BLaER1 (cell line): ENCODE measurements around the gene ABHD17A.

ENCODE experiments used
- H3K27ac ChIP-seq: shearing (Covaris generic); formaldehyde crosslinking; 2 replicates; pipeline ENCODE4 v1.8.1; 2022
- H3K27me3 ChIP-seq: shearing (Covaris generic); formaldehyde crosslinking; 2 replicates; pipeline ENCODE4 v1.8.1; 2022
- H3K36me3 ChIP-seq: shearing (Covaris generic); formaldehyde crosslinking; 2 replicates; pipeline ENCODE4 v1.8.1; 2022
- H3K4me1 ChIP-seq: shearing (Covaris generic); formaldehyde crosslinking; 2 replicates; pipeline ENCODE4 v1.8.1; 2022
- H3K4me2 ChIP-seq: shearing (Covaris generic); formaldehyde crosslinking; 2 replicates; pipeline ENCODE4 v1.8.1; 2022
- H3K4me3 ChIP-seq: shearing (Covaris generic); formaldehyde crosslinking; 2 replicates; pipeline ENCODE4 v1.8.1; 2022
- H3K9ac ChIP-seq: shearing (Covaris generic); formaldehyde crosslinking; 2 replicates; pipeline ENCODE4 v1.8.1; 2022
- H3K9me3 ChIP-seq: shearing (Covaris generic); formaldehyde crosslinking; 2 replicates; pipeline ENCODE4 v1.8.1; 2022
- H4K20me1 ChIP-seq: shearing (Covaris generic); formaldehyde crosslinking; 2 replicates; pipeline ENCODE4 v1.8.1; 2022
- Cebpa-rat ChIP-seq: shearing (Covaris generic); IDR thresholded peaks from 2 replicates; pipeline ENCODE4 v1.8.1; 2022

Gene ABHD17A

DNA sequence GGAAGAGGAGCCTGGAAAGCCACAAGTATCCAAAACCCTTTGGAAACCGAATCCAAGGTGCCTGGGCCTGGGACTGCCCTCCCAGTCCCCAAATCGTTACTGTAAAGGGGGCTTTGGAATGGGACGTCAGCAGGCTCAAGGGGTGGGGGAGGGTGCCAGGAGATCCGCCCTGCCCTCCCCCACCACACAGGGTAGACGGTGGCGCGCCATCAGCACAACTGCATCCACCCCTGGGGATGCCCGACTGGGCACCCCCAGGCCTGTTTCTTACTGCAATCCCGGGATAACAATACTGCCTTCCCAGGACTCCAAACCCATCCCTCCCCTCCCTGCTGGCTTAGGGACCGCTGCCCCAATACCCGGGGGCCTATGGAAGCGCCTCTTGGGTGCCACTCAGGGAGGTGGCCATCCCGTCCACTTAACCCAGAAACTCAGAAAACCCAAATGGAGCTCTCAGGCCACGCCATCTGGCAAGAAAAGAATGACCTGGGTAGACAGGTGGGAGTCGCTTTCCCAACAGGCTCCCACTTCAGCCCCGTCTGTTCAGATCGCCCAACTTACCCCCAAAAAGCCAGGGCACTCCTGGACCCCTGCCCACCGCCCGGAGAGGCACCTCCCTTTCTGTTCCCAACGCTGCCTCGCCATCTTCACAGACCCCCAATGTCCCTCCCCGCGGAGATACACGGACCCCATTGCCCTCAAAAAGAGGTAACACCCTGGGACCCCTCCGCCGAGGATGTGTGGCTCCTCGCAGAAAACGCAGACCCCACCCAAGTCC is 24.3 kb downstream of the ABHD17A start:
- peak overlapping the region; percentile 91 for H3K27ac ChIP-seq
- H3K9me3 ChIP-seq: no peaks in the 10 kb centered on the region
- peak overlapping the region; percentile 93 for H3K9ac ChIP-seq
- H4K20me1 ChIP-seq: peaks cover 49% of the 10 kb centered on the region
- peaks cover 56% of the 10 kb centered on the region for H3K4me1 ChIP-seq
- no peak for TF ChIP-seq Cebpa-rat
- no peaks in the 10 kb centered on the region for H3K36me3 ChIP-seq
- H3K4me2 ChIP-seq: peak overlapping the region; percentile 99
- no peaks in the 10 kb centered on the region for H3K27me3 ChIP-seq
- peak overlapping the region; percentile 96 for H3K4me3 ChIP-seq

- H3K9ac ChIP-seq: peak overlapping the region; percentile 94
- H3K4me3 ChIP-seq: peak overlapping the region; percentile 96
- H3K4me1 ChIP-seq: peaks cover 56% of the 10 kb centered on the region
- peak overlapping the region; percentile 99 for H3K4me2 ChIP-seq
- H3K9me3 ChIP-seq: no peaks in the 10 kb centered on the region
- no peak for TF ChIP-seq Cebpa-rat
- H3K27me3 ChIP-seq: no peaks in the 10 kb centered on the region
- peak overlapping the region; percentile 91 for H3K27ac ChIP-seq
- peaks cover 49% of the 10 kb centered on the region for H4K20me1 ChIP-seq
- H3K36me3 ChIP-seq: no peaks in the 10 kb centered on the region
Measured at GRCh38 chr19:1860042-1860775, 25.1 kb downstream of the ABHD17A start.

GRCh38 chr19:1859331-1859781 is 25.9 kb downstream of the ABHD17A start:
- no peaks in the 10 kb centered on the region for H3K27me3 ChIP-seq
- H3K4me3 ChIP-seq: peak overlapping the region; percentile 96
- H3K36me3 ChIP-seq: peaks cover 2% of the 10 kb centered on the region; the same call in 1 of the 2 replicates
- peaks cover 58% of the 10 kb centered on the region for H3K4me1 ChIP-seq
- peak overlapping the region; percentile 99 for H3K27ac ChIP-seq
- peak overlapping the region; percentile 99 for H3K4me2 ChIP-seq
- peak overlapping the region; percentile 94 for H3K9ac ChIP-seq
- TF ChIP-seq Cebpa-rat: no peak
- H4K20me1 ChIP-seq: peaks cover 57% of the 10 kb centered on the region
- H3K9me3 ChIP-seq: no peaks in the 10 kb centered on the region

DNA sequence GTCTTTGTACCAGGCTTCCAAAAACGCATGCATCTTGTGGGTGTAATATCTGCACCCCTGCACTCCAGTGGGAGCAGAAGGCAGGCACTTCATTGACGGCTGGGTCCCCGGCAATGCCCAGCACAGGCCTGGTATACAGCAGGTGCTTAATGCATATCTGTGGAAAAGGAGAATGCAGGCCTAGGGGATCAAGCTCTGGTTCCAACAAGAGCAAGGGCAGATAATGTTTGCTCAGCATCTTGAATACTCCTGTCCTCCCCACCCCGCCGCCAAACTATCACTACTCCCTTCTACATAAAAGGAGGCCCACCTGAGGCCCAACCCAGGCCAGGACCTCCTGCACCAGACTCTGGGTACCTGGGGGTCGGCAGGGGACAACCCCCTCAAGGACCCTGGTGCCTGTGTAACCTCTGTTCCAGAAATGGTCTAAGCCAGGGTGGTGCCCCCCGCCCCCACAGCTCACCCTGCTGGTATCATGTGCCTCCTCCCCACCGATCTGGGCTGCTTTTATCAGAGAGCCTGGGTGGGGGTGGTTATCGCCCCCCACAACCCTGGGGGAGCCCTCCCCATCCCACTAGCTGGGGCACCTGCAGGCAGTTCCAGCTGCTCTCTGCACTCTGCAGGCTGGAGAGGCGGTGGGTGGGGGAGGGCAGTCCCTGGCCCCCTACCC is 26.7 kb downstream of the ABHD17A start:
- Histone ChIP-seq H3K9me3 (no peaks in the 10 kb centered on the region), H3K4me2 (peak overlapping the region; percentile 99), H3K27ac (peak overlapping the region; percentile 99), H3K4me3 (peak overlapping the region; percentile 96), H4K20me1 (peaks cover 61% of the 10 kb centered on the region), H3K9ac (peak overlapping the region; percentile 94), H3K36me3 (peaks cover 6% of the 10 kb centered on the region), H3K4me1 (peaks cover 67% of the 10 kb centered on the region), H3K27me3 (no peaks in the 10 kb centered on the region)
- no peak for TF ChIP-seq Cebpa-rat

GRCh38 chr19:1857648-1858326 is 27.5 kb downstream of the ABHD17A start:
- Histone ChIP-seq H3K9me3 (no peaks in the 10 kb centered on the region), H4K20me1 (peaks cover 64% of the 10 kb centered on the region), H3K9ac (peak overlapping the region; percentile 94), H3K4me2 (peak overlapping the region; percentile 99), H3K36me3 (peaks cover 6% of the 10 kb centered on the region), H3K4me3 (peak overlapping the region; percentile 96), H3K27me3 (no peaks in the 10 kb centered on the region), H3K27ac (peak overlapping the region; percentile 99), H3K4me1 (peaks cover 74% of the 10 kb centered on the region)
- TF ChIP-seq Cebpa-rat: no peak

GRCh38 chr19:1856698-1857603 is 28.3 kb downstream of the ABHD17A start:
- no peak for TF ChIP-seq Cebpa-rat
- H3K9me3 ChIP-seq: no peaks in the 10 kb centered on the region
- H3K27me3 ChIP-seq: no peaks in the 10 kb centered on the region
- H3K9ac ChIP-seq: peak overlapping the region; percentile 94
- peak overlapping the region; percentile 96 for H3K4me3 ChIP-seq
- peaks cover 82% of the 10 kb centered on the region for H3K4me1 ChIP-seq
- H4K20me1 ChIP-seq: peaks cover 65% of the 10 kb centered on the region
- H3K36me3 ChIP-seq: peaks cover 6% of the 10 kb centered on the region
- H3K4me2 ChIP-seq: peak overlapping the region; percentile 99
- peak overlapping the region; percentile 99 for H3K27ac ChIP-seq

GRCh38 chr19:1856345-1856697 is 29.0 kb downstream of the ABHD17A start:
- H3K9ac ChIP-seq: peak overlapping the region; percentile 94
- peak overlapping the region; percentile 99 for H3K27ac ChIP-seq
- peaks cover 86% of the 10 kb centered on the region for H3K4me1 ChIP-seq
- peak overlapping the region; percentile 99 for H3K4me2 ChIP-seq
- no peak for TF ChIP-seq Cebpa-rat
- peak overlapping the region; percentile 96 for H3K4me3 ChIP-seq
- peaks cover 64% of the 10 kb centered on the region for H4K20me1 ChIP-seq
- no peaks in the 10 kb centered on the region for H3K27me3 ChIP-seq
- H3K36me3 ChIP-seq: peaks cover 6% of the 10 kb centered on the region
- no peaks in the 10 kb centered on the region for H3K9me3 ChIP-seq

GRCh38 chr19:1855828-1856255 is 29.5 kb downstream of the ABHD17A start:
- H3K9ac ChIP-seq: peak overlapping the region; percentile 94
- H3K4me3 ChIP-seq: peak overlapping the region; percentile 96

More at GRCh38 chr19:1855828-1856255, 29.5 kb downstream of the ABHD17A start:
- TF ChIP-seq Cebpa-rat: no peak
- H3K27ac ChIP-seq: peak overlapping the region; percentile 99
- H3K4me1 ChIP-seq: peaks cover 86% of the 10 kb centered on the region
- H3K4me2 ChIP-seq: peak overlapping the region; percentile 99
- H4K20me1 ChIP-seq: peaks cover 64% of the 10 kb centered on the region
- H3K27me3 ChIP-seq: no peaks in the 10 kb centered on the region
- H3K36me3 ChIP-seq: peaks cover 7% of the 10 kb centered on the region
- no peaks in the 10 kb centered on the region for H3K9me3 ChIP-seq
